Spleen (tissue), 7 donors: ENCODE results near the gene LEKR1.

Source experiments
- CTCF ChIP-seq, 11 experiments: fragments of 200-600 bp in 7 of 11; fragments of 450-650 bp in 4 of 11; sonication (generic) in 4 of 11; IDR thresholded peaks in 8 of 11; conservative IDR thresholded peaks in 3 of 11; 1 replicate in 7 of 11; 2 replicates in 4 of 11; pipeline versions ENCODE4 v1.4.0 to v1.8.0; 2016 to 2021; ENCODE audit warnings: antibody characterized with exemption in 11 of 11, inconsistent platforms in 4 of 11, mild to moderate bottlenecking in 1 of 11
- POLR2A ChIP-seq, 3 donors: fragments of 450-650 bp; IDR thresholded peaks; one replicate each; pipeline ENCODE4 v1.5.1; 2017; ENCODE audit warnings: antibody characterized with exemption in 3 of 3, mild to moderate bottlenecking in 1 of 3
- donor health status: DM: no; HTN: no; CAD: no; lungs with moderate emphysema.
- donor health status: DM: no; HTN: no; CAD: no.
- donor health status: DM: no; HTN: no; CAD: no.

DNA sequence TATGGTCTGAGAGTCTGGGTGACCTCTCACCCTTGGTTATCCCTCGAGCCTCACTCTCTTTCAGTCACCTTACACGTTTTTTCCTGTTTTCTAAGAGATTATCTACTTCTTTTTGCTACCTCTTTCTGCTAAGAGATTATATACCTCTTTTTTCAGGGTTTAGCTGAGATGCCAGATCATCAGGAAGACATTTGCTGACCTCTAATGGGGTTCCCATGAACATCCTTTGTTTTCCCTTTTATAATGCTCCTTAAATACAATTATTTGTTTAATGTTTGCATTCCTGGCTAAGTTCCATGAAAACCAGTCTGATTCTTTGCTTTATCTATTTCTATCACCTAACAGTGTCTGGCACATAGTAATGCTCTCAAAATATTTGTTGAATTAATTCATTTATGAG is 39.6 kb downstream of the LEKR1 start:
- no peak for TF ChIP-seq CTCF (IDR thresholded peaks at IDR 0.05 in 8 of 11, conservative IDR thresholded peaks at IDR 0.05 in 3 of 11)
- no peak for TF ChIP-seq POLR2A (IDR thresholded peaks at IDR 0.05)
